CD4-positive, alpha-beta T cell (primary cell): ENCODE data around the gene MVP. TPM values are rescaled to one million over a fixed set of nuclear protein-coding genes. Genes with fewer than 3 reads are reported as not detected.
"Not testable (repeated sequence)": the region's sequence is repeated elsewhere in the genome, so short reads cannot be mapped to it uniquely, and the experiment has no call there.

Experiments used
- ATAC-seq: fragments of 200-7000 bp; cut with Tn5 transposase; one replicate; pipeline ENCODE4 v1.10.0; 2022; ENCODE audit warnings: mild to moderate bottlenecking; ENCODE audit not compliant: poor library complexity
- CTCF ChIA-PET: fragments of 350-600 bp; sonication (Branson Sonifier 250); formaldehyde crosslinking; loops from one replicate; lab custom pipeline; 2021; ENCODE audit warnings: antibody characterized with exemption, inconsistent platforms; lab: Charles Lee
- POLR2A ChIA-PET: fragments of 350-600 bp; sonication (Branson Sonifier 250); formaldehyde crosslinking; loops from one replicate; lab custom pipeline; 2021; ENCODE audit warnings: antibody characterized with exemption, inconsistent platforms; lab: Charles Lee
- DNase-seq, 14 experiments: peaks; one replicate each; pipeline ENCODE4 v3.0.0-alpha.2; 2013 to 2020; ENCODE audit warnings: mixed read lengths in 2 of 14
- H3K27ac ChIP-seq, 2 donors: one replicate each; pipeline versions ENCODE4 v1.5.1 to v1.7.0; 2013; ENCODE audit warnings: low read length in 2 of 2, low read depth in 1 of 2, mild to moderate bottlenecking in 1 of 2
- H3K27me3 ChIP-seq, 2 experiments: 1 replicate in 1 of 2; 2 replicates in 1 of 2; pipeline versions ENCODE4 v1.6.1 to v1.7.0; 2013; ENCODE audit warnings: low read length in 2 of 2, control low read depth in 1 of 2, mild to moderate bottlenecking in 1 of 2, moderate library complexity in 1 of 2; ENCODE audit not compliant: insufficient read depth in 2 of 2, control insufficient read depth in 1 of 2
- H3K36me3 ChIP-seq: one replicate; pipeline ENCODE4 v1.6.1; 2013; ENCODE audit warnings: low read length, control low read depth; ENCODE audit not compliant: insufficient read depth
- H3K4me1 ChIP-seq: one replicate; pipeline ENCODE4 v1.6.1; 2013; ENCODE audit warnings: low read length, control low read depth; ENCODE audit not compliant: insufficient read depth
- H3K4me3 ChIP-seq: one replicate; pipeline ENCODE4 v1.5.1; 2013; ENCODE audit warnings: mild to moderate bottlenecking, low read length, moderate library complexity
- H3K9me3 ChIP-seq, 2 experiments: 1 replicate in 1 of 2; 2 replicates in 1 of 2; pipeline versions ENCODE4 v1.6.1 to v1.7.0; 2013; ENCODE audit warnings: low read length in 2 of 2, mild to moderate bottlenecking in 2 of 2, control low read depth in 1 of 2, moderate library complexity in 1 of 2; ENCODE audit not compliant: control insufficient read depth in 1 of 2, insufficient read depth in 1 of 2
- H3K27ac Mint-ChIP-seq: one replicate; pipeline ENCODE4 v1.8.0; 2020; ENCODE audit warnings: mixed read lengths
- H3K27me3 Mint-ChIP-seq: one replicate; pipeline ENCODE4 v1.8.0; 2021; ENCODE audit warnings: mixed read lengths
- H3K36me3 Mint-ChIP-seq: one replicate; pipeline ENCODE4 v1.8.0; 2021; ENCODE audit warnings: low read depth, mixed read lengths
- H3K4me1 Mint-ChIP-seq: one replicate; pipeline ENCODE4 v1.8.0; 2021; ENCODE audit warnings: low read depth, mixed read lengths
- H3K4me3 Mint-ChIP-seq: one replicate; pipeline ENCODE4 v1.8.0; 2020; ENCODE audit warnings: mild to moderate bottlenecking, mixed read lengths
- H3K9me3 Mint-ChIP-seq: one replicate; pipeline ENCODE4 v1.8.0; 2020; ENCODE audit warnings: mixed read lengths
- CTCF ChIP-seq: fragments of 200-600 bp; IDR thresholded peaks from one replicate; pipeline ENCODE4 v1.8.0; 2022; ENCODE audit warnings: antibody characterized with exemption, mild to moderate bottlenecking
- intact Hi-C, 2 experiments: fragments of 100-400 bp; cut with DNase I in 1 of 2; cut with micrococcal nuclease in 1 of 2; formaldehyde crosslinking; loops; one replicate each; pipeline versions ENCODE4 v1.15.1 to v1.9.0; 2023 to 2025; cut with DNase I, micrococcal nuclease
- total RNA-seq, 174 experiments: library from RNA in 2 of 174; stranded (reverse) in 2 of 174; gene quantifications; one replicate each; pipeline ENCODE4 v1.2.3 and lab custom pipeline; 2021 to 2026

MVP gene
- total RNA-seq, 2 experiments from 2014 or later: 115 to 118 TPM

GRCh38 chr16:29775742-29776408 lies 44.4 kb upstream of the MVP start:
- no peaks in the 10 kb centered on the region for H3K36me3 ChIP-seq
- no peak overlapping the region for H3K27ac ChIP-seq
- TF ChIP-seq CTCF: no peak
- H3K9me3 ChIP-seq: no peaks in the 10 kb centered on the region
- ChIA-PET POLR2A (no interaction called here), CTCF (no interaction called here)
- H3K27ac Mint-ChIP-seq: no peak overlapping the region
- intact Hi-C loops: no loop called here
- H3K9me3 Mint-ChIP-seq: no peaks in the 10 kb centered on the region
- ATAC-seq (no peak), DNase-seq (no peak)
- H3K4me3 ChIP-seq: no peak overlapping the region
- H3K4me1 Mint-ChIP-seq: peaks cover 2% of the 10 kb centered on the region
- H3K4me1 ChIP-seq: no peaks in the 10 kb centered on the region
- H3K27me3 Mint-ChIP-seq: no peaks in the 10 kb centered on the region
- H3K36me3 Mint-ChIP-seq: no peaks in the 10 kb centered on the region
- H3K4me3 Mint-ChIP-seq: no peak overlapping the region
- H3K27me3 ChIP-seq: no peaks in the 10 kb centered on the region

GRCh38 chr16:29777576-29778350 lies 42.5 kb upstream of the MVP start, which contains the start of gene ZG16:
TSS of gene ZG16 (plus strand) at chr16:29778256. CDS start at chr16:29779267, 1,011 bp downstream.
- Histone ChIP-seq H3K4me3 (no peak within 1 kb of the TSS), H3K9me3 (no peaks in the 10 kb centered on the region), H3K4me1 (no peaks in the 10 kb centered on the region), H3K36me3 (no peaks in the 10 kb centered on the region), H3K27ac (no peak within 1 kb of the TSS), H3K27me3 (no peaks in the 10 kb centered on the region)
- Mint-ChIP-seq H3K27me3 (no peaks in the 10 kb centered on the region), H3K27ac (no peak within 1 kb of the TSS), H3K4me3 (no peak within 1 kb of the TSS), H3K36me3 (no peaks in the 10 kb centered on the region), H3K4me1 (peaks cover 6% of the 10 kb centered on the region), H3K9me3 (no peaks in the 10 kb centered on the region)
- ATAC-seq (no peak), DNase-seq (no peak)
- no peak for TF ChIP-seq CTCF
- CTCF ChIA-PET: no interaction called here
- intact Hi-C loops: no loop called here
- POLR2A ChIA-PET: no interaction called here

- H3K4me3 ChIP-seq: no peak overlapping the region
- intact Hi-C loops: no loop called here
- H3K27ac ChIP-seq: no peak overlapping the region
- Mint-ChIP-seq H3K27ac (no peak overlapping the region), H3K9me3 (no peaks in the 10 kb centered on the region), H3K4me3 (no peak overlapping the region), H3K4me1 (peaks cover 14% of the 10 kb centered on the region), H3K27me3 (no peaks in the 10 kb centered on the region), H3K36me3 (no peaks in the 10 kb centered on the region)
- DNase-seq: no peak
- H3K4me1 ChIP-seq: peaks cover 4% of the 10 kb centered on the region
- no peak for TF ChIP-seq CTCF
- no peak for ATAC-seq
- no peaks in the 10 kb centered on the region for H3K27me3 ChIP-seq
- no peaks in the 10 kb centered on the region for H3K9me3 ChIP-seq
- POLR2A ChIA-PET: no interaction called here
- no peaks in the 10 kb centered on the region for H3K36me3 ChIP-seq
- CTCF ChIA-PET: no interaction called here
Measured at GRCh38 chr16:29779474-29779873, 40.8 kb upstream of the MVP start.

- H3K27me3 Mint-ChIP-seq, H3K36me3 Mint-ChIP-seq, intact Hi-C loops, DNase-seq, H3K27ac ChIP-seq, H3K27me3 ChIP-seq, H3K4me3 Mint-ChIP-seq, H3K36me3 ChIP-seq, H3K4me3 ChIP-seq, H3K9me3 Mint-ChIP-seq, H3K9me3 ChIP-seq, ATAC-seq: not testable (repeated sequence)
- peaks cover 27% of the 10 kb centered on the region for H3K4me1 Mint-ChIP-seq
- ChIA-PET POLR2A (interaction anchor here (1.2 to 4.1 kb wide), 3 partner anchors 37 to 83 kb away, joined by 4 to 22 read pairs (median 17); partner anchors contain the start of gene C16orf54), CTCF (interaction anchor here (1.2 to 2.9 kb wide), 3 partner anchors 54 to 83 kb away, joined by 3 to 21 read pairs (median 8); no protein-coding TSS in a partner anchor)
- peak overlapping the region; percentile 18 for H3K27ac Mint-ChIP-seq
- peaks cover 17% of the 10 kb centered on the region for H3K4me1 ChIP-seq
Measured at GRCh38 chr16:29783094-29783953, 36.9 kb upstream of the MVP start.
